A549 (cell line): ENCODE data around the gene L3MBTL4. TPM values are rescaled to one million over a fixed set of nuclear protein-coding genes. Genes with fewer than 3 reads are reported as not detected.

ENCODE experiments used
- ATAC-seq, 2 experiments: fragments of 200-7000 bp in 1 of 2; fragments of >200 bp in 1 of 2; cut with Nextera tagmentation in 1 of 2; cut with Tn5 transposase in 1 of 2; 3 replicates each; pipeline versions ENCODE4 v1.8.0 to v1.9.1; 2018 to 2020; ENCODE audit warnings: mild to moderate bottlenecking in 1 of 2, moderate library complexity in 1 of 2
- CTCF ChIA-PET: fragments of 300-600 bp; sonication (Branson Sonifier 250); formaldehyde crosslinking; extraction: SDS; loops from one replicate; lab custom pipeline; 2021; ENCODE audit warnings: antibody characterized with exemption, inconsistent platforms; lab: Yijun Ruan, JAX
- POLR2A ChIA-PET: fragments of 350-600 bp; formaldehyde crosslinking; extraction: SDS; loops from one replicate; lab custom pipeline; 2021; ENCODE audit warnings: antibody characterized with exemption, inconsistent platforms; lab: Yijun Ruan, JAX
- DNase-seq, 2 experiments: peaks; one replicate each; pipeline versions ENCODE4 v3.0.0 to v3.0.0-alpha.2; 2011 to 2016; ENCODE audit warnings: low read depth in 1 of 2, low spot score in 1 of 2
- FAIRE-seq: peaks from 2 replicates; lab custom pipeline; 2011; peaks lifted over from hg19 to GRCh38; lab: Jason Lieb, UNC
- H3K27ac ChIP-seq, 2 experiments: fragments of >200 bp; sonication (Bioruptor Twin); formaldehyde crosslinking; 3 replicates each; pipeline ENCODE4 v1.5.1; 2016 to 2017
- H3K4me1 ChIP-seq: fragments of >200 bp; sonication (Bioruptor Twin); formaldehyde crosslinking; 3 replicates; pipeline ENCODE4 v1.6.1; 2016
- H3K4me2 ChIP-seq: fragments of >200 bp; sonication (Bioruptor Twin); formaldehyde crosslinking; 3 replicates; pipeline ENCODE4 v1.6.1; 2016
- H3K4me3 ChIP-seq: fragments of >200 bp; sonication (Bioruptor Twin); formaldehyde crosslinking; 3 replicates; pipeline ENCODE4 v1.5.1; 2016
- H3K9me3 ChIP-seq: fragments of >200 bp; sonication (Bioruptor Twin); formaldehyde crosslinking; 3 replicates; pipeline ENCODE4 v1.6.1; 2016
- BCL3 ChIP-seq: fragments of >200 bp; sonication (Bioruptor Twin); formaldehyde crosslinking; IDR thresholded peaks from 3 replicates; pipeline ENCODE4 v1.6.1; 2016
- CBX2 ChIP-seq: fragments of 200-600 bp; sonication (generic); IDR thresholded peaks from 2 replicates; pipeline ENCODE4 v1.6.1; 2016; ENCODE audit warnings: low read depth, mild to moderate bottlenecking, borderline replicate concordance
- CEBPB ChIP-seq, 2 experiments: fragments of >200 bp in 1 of 2; sonication (Bioruptor Twin) in 1 of 2; formaldehyde crosslinking in 1 of 2; IDR thresholded peaks; 2 replicates each; pipeline ENCODE4 v1.6.1; 2012 to 2016
- CTCF ChIP-seq: fragments of >200 bp; sonication (Bioruptor Twin); formaldehyde crosslinking; IDR thresholded peaks from 3 replicates; pipeline ENCODE4 v1.5.1; 2016
- ELK1 ChIP-seq: fragments of 150-350 bp; IDR thresholded peaks from 2 replicates; pipeline ENCODE4 v1.6.1; 2014; ENCODE audit warnings: low read depth, mild to moderate bottlenecking, low read length
- EP300 ChIP-seq, 2 experiments: fragments of >200 bp; sonication (Bioruptor Twin); formaldehyde crosslinking; IDR thresholded peaks; 2 replicates in 1 of 2; 3 replicates in 1 of 2; pipeline ENCODE4 v1.6.1; 2016 to 2017
- ESRRA ChIP-seq: fragments of 150-350 bp; IDR thresholded peaks from 2 replicates; pipeline ENCODE4 v1.6.1; 2014; ENCODE audit warnings: mild to moderate bottlenecking, low read length, borderline replicate concordance
- HDAC2 ChIP-seq: fragments of 200-600 bp; sonication (generic); IDR thresholded peaks from 2 replicates; pipeline ENCODE4 v1.6.1; 2016
- HEYL ChIP-seq: fragments of 250-450 bp; sonication (Bioruptor Pico); IDR thresholded peaks from 2 replicates; pipeline ENCODE4 v1.8.0; 2021; ENCODE audit warnings: mild to moderate bottlenecking, moderate library complexity
- HMGXB4 ChIP-seq: fragments of 250-450 bp; sonication (Bioruptor Pico); IDR thresholded peaks from 2 replicates; pipeline ENCODE4 v1.5.0; 2021; ENCODE audit warnings: mild to moderate bottlenecking, moderate library complexity, borderline replicate concordance
- HOXB5 ChIP-seq: fragments of 250-450 bp; sonication (Bioruptor Pico); IDR thresholded peaks from 2 replicates; pipeline ENCODE4 v1.5.0; 2020; ENCODE audit warnings: mild to moderate bottlenecking, moderate library complexity
- KDM1A ChIP-seq: fragments of 200-600 bp; sonication (generic); IDR thresholded peaks from 2 replicates; pipeline ENCODE4 v1.6.1; 2016; ENCODE audit warnings: low read depth, mild to moderate bottlenecking
- MAFK ChIP-seq: fragments of 450-650 bp; IDR thresholded peaks from 2 replicates; pipeline ENCODE4 v1.6.1; 2014; ENCODE audit not compliant: partially characterized antibody
- MAX ChIP-seq: IDR thresholded peaks from 2 replicates; pipeline ENCODE4 v1.6.1; 2012
- MYC ChIP-seq: IDR thresholded peaks from 2 replicates; pipeline ENCODE4 v1.6.1; 2012; ENCODE audit warnings: mild to moderate bottlenecking, inconsistent platforms, low read length, improper control_type of control experiment, borderline replicate concordance
- NPAS2 ChIP-seq: fragments of 250-450 bp; sonication (Bioruptor Pico); IDR thresholded peaks from 2 replicates; pipeline ENCODE4 v1.8.0; 2022; ENCODE audit warnings: mild to moderate bottlenecking, moderate library complexity, borderline replicate concordance
- NR3C1 ChIP-seq: fragments of >200 bp; sonication (Bioruptor Twin); formaldehyde crosslinking; IDR thresholded peaks from 3 replicates; pipeline ENCODE4 v1.6.1; 2017
- PHF8 ChIP-seq: fragments of 200-600 bp; sonication (generic); IDR thresholded peaks from 2 replicates; pipeline ENCODE4 v1.6.1; 2016; ENCODE audit warnings: low read depth, mild to moderate bottlenecking, antibody characterized with exemption, moderate library complexity, borderline replicate concordance
- TFCP2L1 ChIP-seq: fragments of 250-450 bp; sonication (Bioruptor Pico); IDR thresholded peaks from 2 replicates; pipeline ENCODE4 v1.5.0; 2021; ENCODE audit warnings: mild to moderate bottlenecking
- TP53 ChIP-seq: fragments of 250-450 bp; sonication (Bioruptor Pico); IDR thresholded peaks from 2 replicates; pipeline ENCODE4 v1.5.0; 2021; ENCODE audit warnings: mild to moderate bottlenecking, moderate library complexity
- USF2 ChIP-seq: fragments of 450-650 bp; IDR thresholded peaks from 2 replicates; pipeline ENCODE4 v1.6.1; 2014; ENCODE audit warnings: antibody characterized with exemption
- ZFP36 ChIP-seq: fragments of 450-650 bp; IDR thresholded peaks from 2 replicates; pipeline ENCODE4 v1.6.1; 2014; ENCODE audit warnings: borderline replicate concordance; ENCODE audit not compliant: partially characterized antibody
- WGBS: methylation state at CpG from one replicate; pipeline ENCODE4 v1.1.6; 2017; ENCODE audit errors: missing lambda C conversion rate; 5-methylcytosine and 5-hydroxymethylcytosine counted together
- polyA plus RNA-seq, 4 experiments: library from polyadenylated mRNA; depleted of rRNA in 3 of 4; stranded (reverse); fragments of >200 nt; fragmentation: RNase III in 1 of 4; extraction: RNeasy Plus Mini Kit Qiagen cat#74134 plus additional on column Dnase treatment in 1 of 4; gene quantifications; 2 replicates in 3 of 4; 3 replicates in 1 of 4; pipeline ENCODE4 v1.2.3, GENCODE V29; 2011 to 2017

The L3MBTL4 gene
- polyA plus RNA-seq, 2 of the 4 experiments (the other 2 are of a cell fraction): 0.03 to 0.06 TPM

GRCh38 chr18:6342990-6343389 is 71.7 kb downstream of the L3MBTL4 start:
- TF ChIP-seq NPAS2 (no peak), KDM1A (no peak), HOXB5 (CRISPR knock-in tag) (no peak), ZFP36 (no peak), HEYL (CRISPR knock-in tag) (no peak), TFCP2L1 (CRISPR knock-in tag) (no peak), CBX2 (no peak), MAX (no peak), CTCF (no peak), PHF8 (no peak), BCL3 (no peak), USF2 (no peak), ESRRA (no peak), ELK1 (no peak), MAFK (no peak)
- TF ChIP-seq, all 56 proteins: peak for 0
- no peak overlapping the region for H3K4me2 ChIP-seq
- no peak for DNase-seq
- no peak overlapping the region for H3K4me3 ChIP-seq
- FAIRE-seq: no peak
- no peak for ATAC-seq
- CTCF ChIA-PET: no interaction called here
- H3K9me3 ChIP-seq: no peaks in the 10 kb centered on the region
- no peaks in the 10 kb centered on the region for H3K4me1 ChIP-seq
- H3K27ac ChIP-seq: no peak overlapping the region
- POLR2A ChIA-PET: no interaction called here
- 30% methylated on average over 2 of the region's 2 CpGs for WGBS

GRCh38 chr18:6341709-6342108 is 73.0 kb downstream of the L3MBTL4 start:
- Histone ChIP-seq H3K4me1 (no peaks in the 10 kb centered on the region), H3K4me2 (no peak overlapping the region), H3K9me3 (no peaks in the 10 kb centered on the region), H3K4me3 (no peak overlapping the region), H3K27ac (no peak overlapping the region)
- ChIA-PET POLR2A (no interaction called here), CTCF (no interaction called here)
- FAIRE-seq (no peak), ATAC-seq (no peak), DNase-seq (no peak)
- TF ChIP-seq MAFK: no peak
- no peak for TF ChIP-seq NR3C1
- no peak for TF ChIP-seq TP53
- no peak for TF ChIP-seq HDAC2

- no peak overlapping the region for H3K4me2 ChIP-seq
- ATAC-seq: no peak
- TF ChIP-seq MYC: no peak
- no peak for TF ChIP-seq MAX
- no peak for TF ChIP-seq HMGXB4
- TF ChIP-seq EP300 (IDR thresholded peaks at IDR 0.05): no peak
- TF ChIP-seq CEBPB (IDR thresholded peaks at IDR 0.05): no peak
- TF ChIP-seq TFCP2L1 (CRISPR knock-in tag): no peak
- TF ChIP-seq, all 56 proteins: peak for 0
- no peaks in the 10 kb centered on the region for H3K4me1 ChIP-seq
- H3K9me3 ChIP-seq: no peaks in the 10 kb centered on the region
- CTCF ChIA-PET: no interaction called here
- DNase-seq (no peak), FAIRE-seq (no peak)
- POLR2A ChIA-PET: no interaction called here
- no peak overlapping the region for H3K4me3 ChIP-seq
- no peak overlapping the region for H3K27ac ChIP-seq
These were observed 73.4 kb downstream of the L3MBTL4 start for GRCh38 chr18:6341303-6341702.
